Mucosa of stomach (tissue), 1 donor: ENCODE measurements around the gene HIPK3.
"Not testable (repeated sequence)": the region's sequence is repeated elsewhere in the genome, so short reads cannot be mapped to it uniquely, and the experiment has no call there.

Experiments
- H3K27me3 ChIP-seq: one replicate; pipeline ENCODE4 v1.7.0; 2013; ENCODE audit warnings: mild to moderate bottlenecking, low read length; ENCODE audit not compliant: control insufficient read depth, insufficient read depth
- H3K36me3 ChIP-seq: one replicate; pipeline ENCODE4 v1.7.0; 2013; ENCODE audit warnings: low read length; ENCODE audit not compliant: control insufficient read depth, insufficient read depth
- H3K4me1 ChIP-seq: one replicate; pipeline ENCODE4 v1.7.0; 2013; ENCODE audit warnings: mild to moderate bottlenecking, low read length; ENCODE audit not compliant: control insufficient read depth, insufficient read depth
- H3K4me3 ChIP-seq: one replicate; pipeline ENCODE4 v1.7.0; 2013; ENCODE audit warnings: low read length
- H3K9ac ChIP-seq: one replicate; pipeline ENCODE4 v1.7.0; 2013; ENCODE audit warnings: mild to moderate bottlenecking, low read length, moderate library complexity
- H3K9me3 ChIP-seq: one replicate; pipeline ENCODE4 v1.7.0; 2013; ENCODE audit warnings: mild to moderate bottlenecking, low read length, moderate library complexity; ENCODE audit not compliant: control insufficient read depth
- donor health status: Pancreatic carcinoma.

The HIPK3 gene

GRCh38 chr11:33257160-33257896 lies at the start of gene HIPK3:
TSS of gene HIPK3 (plus strand) at chr11:33257381.
- Histone ChIP-seq H3K9ac (peak within 1 kb of the TSS; percentile 100), H3K4me1 (peaks cover 5% of the 10 kb centered on the region), H3K27me3 (no peaks in the 10 kb centered on the region), H3K36me3 (no peaks in the 10 kb centered on the region), H3K9me3 (no peaks in the 10 kb centered on the region), H3K4me3 (peak within 1 kb of the TSS; percentile 95)

- no peaks in the 10 kb centered on the region for H3K9me3 ChIP-seq
- no peak overlapping the region for H3K4me3 ChIP-seq
- H3K27me3 ChIP-seq: no peaks in the 10 kb centered on the region
- no peaks in the 10 kb centered on the region for H3K36me3 ChIP-seq
- H3K4me1 ChIP-seq: no peaks in the 10 kb centered on the region
- no peak overlapping the region for H3K9ac ChIP-seq
Observed at GRCh38 chr11:33207408-33207985, 49.7 kb upstream of the HIPK3 start.

- no peaks in the 10 kb centered on the region for H3K9me3 ChIP-seq
- H3K4me3 ChIP-seq: no peak overlapping the region
- no peaks in the 10 kb centered on the region for H3K27me3 ChIP-seq
- no peaks in the 10 kb centered on the region for H3K36me3 ChIP-seq
- no peaks in the 10 kb centered on the region for H3K4me1 ChIP-seq
- no peak overlapping the region for H3K9ac ChIP-seq
Observed at GRCh38 chr11:33208150-33208549, 49.0 kb upstream of the HIPK3 start.

DNA sequence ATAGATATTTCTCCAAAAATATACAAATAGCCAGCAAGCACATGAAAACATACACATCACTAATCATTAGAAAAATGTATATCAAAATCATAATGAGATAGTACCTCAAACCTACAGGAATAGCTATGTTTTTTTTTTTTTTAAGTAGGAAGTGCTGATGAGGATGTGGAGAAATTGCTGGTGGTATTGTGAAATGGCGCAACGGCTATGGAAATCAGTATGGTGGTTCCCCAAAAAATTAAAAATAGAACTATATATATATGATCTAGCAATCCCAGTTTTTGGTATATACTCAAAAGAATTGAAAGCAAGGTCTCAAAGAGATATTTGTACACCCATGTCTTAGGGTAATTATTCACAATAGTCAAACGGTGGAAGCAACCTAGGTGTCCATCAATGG lies 46.0 kb upstream of the HIPK3 start:
- no peaks in the 10 kb centered on the region for H3K36me3 ChIP-seq
- H3K4me3 ChIP-seq: no peak overlapping the region
- H3K4me1 ChIP-seq: no peaks in the 10 kb centered on the region
- no peaks in the 10 kb centered on the region for H3K9me3 ChIP-seq
- no peak overlapping the region for H3K9ac ChIP-seq
- H3K27me3 ChIP-seq: no peaks in the 10 kb centered on the region

DNA sequence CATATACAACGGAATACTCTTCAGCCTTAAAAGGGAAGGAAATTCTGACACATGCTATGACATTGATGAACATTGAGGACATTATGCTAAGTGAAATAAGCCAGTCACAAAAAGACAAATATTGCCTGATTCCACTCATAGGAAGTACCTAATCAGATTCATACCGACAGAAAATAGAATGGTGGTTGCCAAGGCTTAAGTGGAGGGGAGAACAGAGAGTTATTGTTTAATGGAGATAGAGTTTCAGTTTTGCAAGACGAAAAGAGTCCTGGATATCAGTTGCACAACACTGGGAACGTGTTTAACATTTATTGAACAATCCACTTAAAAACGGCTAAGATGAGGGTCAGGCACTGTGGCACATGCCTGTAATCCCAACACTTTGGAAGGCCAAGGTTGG lies 45.6 kb upstream of the HIPK3 start:
- Histone ChIP-seq H3K4me3 (no peak overlapping the region), H3K36me3 (no peaks in the 10 kb centered on the region)

DNA sequence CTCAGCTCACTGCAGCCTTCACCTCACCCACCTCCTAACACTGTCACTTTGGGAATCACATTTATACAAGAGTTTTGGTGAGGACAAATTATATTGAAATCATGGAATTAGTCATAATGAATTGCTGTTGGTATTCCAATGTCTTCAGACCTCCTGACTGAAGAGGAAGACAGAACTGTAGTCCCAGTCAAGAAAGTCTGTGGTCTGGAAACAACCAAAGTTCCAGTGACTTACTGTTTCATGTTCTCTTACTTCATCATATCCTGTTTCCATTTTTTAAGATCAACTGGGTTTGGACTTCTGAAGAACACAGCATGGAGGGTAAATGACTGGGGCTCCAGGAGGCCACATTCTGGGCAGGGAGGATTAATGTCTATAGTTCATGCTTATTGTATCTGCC lies 43.0 kb upstream of the HIPK3 start:
- Histone ChIP-seq H3K9me3 (no peaks in the 10 kb centered on the region), H3K9ac (no peak overlapping the region)

More for the DNA sequence above, 45.6 kb upstream of the HIPK3 start:
- no peak overlapping the region for H3K9ac ChIP-seq
- no peaks in the 10 kb centered on the region for H3K27me3 ChIP-seq
- no peaks in the 10 kb centered on the region for H3K4me1 ChIP-seq
- no peaks in the 10 kb centered on the region for H3K9me3 ChIP-seq

DNA sequence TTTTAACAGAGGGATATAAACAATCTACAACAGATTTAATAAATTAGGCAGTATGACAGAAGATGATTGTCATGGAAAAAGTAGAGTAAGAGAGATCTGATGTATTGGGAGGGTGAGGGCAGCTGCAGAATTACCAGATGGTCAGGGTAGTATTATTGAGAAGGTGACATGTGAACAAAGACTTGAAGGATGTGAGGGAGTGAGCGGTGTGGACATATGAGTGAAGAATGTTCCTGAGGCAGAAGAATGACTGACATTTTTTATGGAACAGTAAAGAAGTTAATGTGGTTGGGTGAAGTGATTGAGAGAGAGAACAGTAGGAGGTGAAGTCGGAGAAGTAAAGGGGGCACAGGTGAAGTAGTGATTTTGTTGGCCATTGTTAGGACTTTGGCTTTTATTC lies 42.4 kb upstream of the HIPK3 start:
- Histone ChIP-seq H3K4me3 (no peak overlapping the region), H3K9me3 (no peaks in the 10 kb centered on the region), H3K9ac (no peak overlapping the region), H3K4me1 (no peaks in the 10 kb centered on the region), H3K36me3 (no peaks in the 10 kb centered on the region), H3K27me3 (no peaks in the 10 kb centered on the region)

More for the DNA sequence above, 43.0 kb upstream of the HIPK3 start:
- H3K4me1 ChIP-seq: no peaks in the 10 kb centered on the region
- H3K27me3 ChIP-seq: no peaks in the 10 kb centered on the region
- no peaks in the 10 kb centered on the region for H3K36me3 ChIP-seq
- H3K4me3 ChIP-seq: no peak overlapping the region

DNA sequence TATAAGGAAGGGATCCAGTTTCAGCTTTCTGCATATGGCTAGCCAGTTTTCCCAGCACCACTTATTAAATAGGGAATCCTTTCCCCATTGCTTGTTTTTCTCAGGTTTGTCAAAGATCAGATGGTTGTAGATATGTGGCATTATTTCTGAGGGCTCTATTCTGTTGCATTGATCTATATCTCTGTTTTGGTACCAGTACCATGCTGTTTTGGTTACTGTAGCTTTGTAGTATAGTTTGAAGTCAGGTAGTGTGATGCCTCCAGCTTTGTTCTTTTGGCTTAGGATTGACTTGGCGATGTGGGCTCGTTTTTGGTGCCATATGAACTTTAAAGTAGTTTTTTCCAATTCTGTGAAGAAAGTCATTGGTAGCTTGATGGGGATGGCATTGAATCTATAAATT lies 40.5 kb upstream of the HIPK3 start:
- H3K9me3 ChIP-seq, H3K4me1 ChIP-seq, H3K4me3 ChIP-seq, H3K36me3 ChIP-seq, H3K9ac ChIP-seq, H3K27me3 ChIP-seq: not testable (repeated sequence)

DNA sequence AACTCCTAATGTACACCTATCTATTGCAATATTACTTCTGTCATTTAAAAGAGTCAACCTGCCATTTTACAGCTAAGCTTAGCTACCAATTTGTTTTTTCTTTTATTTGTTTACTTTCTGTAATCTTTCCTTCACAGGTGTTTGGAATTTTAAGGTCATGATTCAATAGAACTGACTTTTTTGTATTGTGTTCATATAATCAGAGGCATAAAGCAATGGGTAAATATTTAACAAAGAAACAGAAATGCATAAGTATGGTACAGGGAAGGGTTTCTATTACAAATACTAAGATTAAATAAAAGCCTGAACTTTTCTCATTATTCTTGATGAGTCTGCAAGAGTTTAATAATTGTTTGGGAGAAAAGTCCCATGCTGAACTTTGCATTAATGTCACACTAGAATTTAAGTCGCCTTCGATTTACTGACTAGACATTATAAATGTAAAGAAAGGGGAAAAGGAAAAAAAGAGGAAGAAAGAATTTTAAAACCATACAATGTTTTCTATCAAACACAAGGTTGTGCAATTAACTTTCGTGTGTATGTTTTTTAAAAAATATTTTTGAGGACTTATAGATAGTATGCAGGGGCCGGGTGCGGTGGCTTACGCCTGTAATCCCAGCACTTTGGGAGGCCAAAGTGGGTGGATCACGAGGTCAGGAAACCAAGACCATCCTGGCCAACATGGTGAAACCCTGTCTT lies 35.0 kb upstream of the HIPK3 start:
- Histone ChIP-seq H3K9ac (no peak overlapping the region), H3K36me3 (no peaks in the 10 kb centered on the region), H3K4me3 (no peak overlapping the region), H3K27me3 (no peaks in the 10 kb centered on the region), H3K4me1 (peaks cover 5% of the 10 kb centered on the region), H3K9me3 (no peaks in the 10 kb centered on the region)

DNA sequence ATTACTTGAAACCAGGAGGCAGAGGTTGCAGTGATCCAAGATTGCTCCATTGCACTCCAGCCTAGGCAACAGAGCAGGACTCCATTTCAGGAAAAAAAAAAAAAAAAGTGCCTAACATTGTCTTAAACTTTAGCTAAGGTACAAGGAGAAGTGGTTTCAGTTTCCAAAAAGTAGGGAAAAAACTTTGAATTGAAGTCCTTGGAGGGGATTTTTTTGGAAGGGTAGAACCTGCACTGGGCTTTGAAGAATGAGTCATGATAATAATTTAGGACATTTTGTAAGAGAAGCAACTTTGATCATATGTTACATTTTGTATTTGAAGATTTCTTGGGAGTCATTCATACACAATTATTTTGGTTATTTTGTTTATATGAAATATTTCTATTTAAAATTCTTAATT lies 31.8 kb upstream of the HIPK3 start:
- Histone ChIP-seq H3K4me1 (peaks cover 5% of the 10 kb centered on the region), H3K9me3 (no peaks in the 10 kb centered on the region), H3K36me3 (no peaks in the 10 kb centered on the region), H3K27me3 (no peaks in the 10 kb centered on the region), H3K4me3 (no peak overlapping the region), H3K9ac (no peak overlapping the region)

- Histone ChIP-seq H3K27me3 (no peaks in the 10 kb centered on the region), H3K4me1 (peaks cover under 1% of the 10 kb centered on the region), H3K9ac (no peak overlapping the region), H3K4me3 (no peak overlapping the region), H3K9me3 (no peaks in the 10 kb centered on the region), H3K36me3 (no peaks in the 10 kb centered on the region)
Observed at GRCh38 chr11:33227578-33228261, 29.5 kb upstream of the HIPK3 start.
